GM12864 (cell line): ENCODE data around the gene PGS1.
"Not testable (repeated sequence)": the region's sequence is repeated elsewhere in the genome, so short reads cannot be mapped to it uniquely, and the experiment has no call there.

Source experiments
- DNase-seq: peaks from one replicate; pipeline ENCODE4 v3.0.0-alpha.2; 2011; ENCODE audit warnings: low read depth
- H3K4me3 ChIP-seq: 2 replicates; pipeline ENCODE4 v1.5.1; 2011; ENCODE audit warnings: mild to moderate bottlenecking, low read depth, low read length, control low read depth
- CTCF ChIP-seq: IDR thresholded peaks from 2 replicates; pipeline ENCODE4 v1.5.1; 2011; ENCODE audit warnings: low read depth, mild to moderate bottlenecking, moderate library complexity, low read length, control low read depth, inconsistent platforms; ENCODE audit errors: missing control alignments

The PGS1 gene

GRCh38 chr17:78459696-78460095 lies 81.2 kb downstream of the PGS1 start:
- no peak for TF ChIP-seq CTCF
- DNase-seq = no peak
- no peak overlapping the region for H3K4me3 ChIP-seq

- TF ChIP-seq CTCF = no peak
- no peak for DNase-seq
- no peak overlapping the region for H3K4me3 ChIP-seq
Observed at GRCh38 chr17:78460176-78460675, 81.8 kb downstream of the PGS1 start.

- H3K4me3 ChIP-seq = no peak overlapping the region
- no peak for DNase-seq
- no peak for TF ChIP-seq CTCF
Observed at GRCh38 chr17:78460951-78461798, 82.7 kb downstream of the PGS1 start.

GRCh38 chr17:78461799-78462053 lies 83.3 kb downstream of the PGS1 start:
- no peak for DNase-seq
- no peak for TF ChIP-seq CTCF
- no peak overlapping the region for H3K4me3 ChIP-seq

- DNase-seq = no peak
- TF ChIP-seq CTCF = no peak
- no peak overlapping the region for H3K4me3 ChIP-seq
Observed at GRCh38 chr17:78462148-78462547, 83.7 kb downstream of the PGS1 start.

- DNase-seq, H3K4me3 ChIP-seq: not testable (repeated sequence)
Observed at GRCh38 chr17:78466109-78466785, 87.8 kb downstream of the PGS1 start.

- TF ChIP-seq CTCF = no peak
- no peak overlapping the region for H3K4me3 ChIP-seq
- DNase-seq = no peak
Observed at GRCh38 chr17:78466786-78467715, 88.6 kb downstream of the PGS1 start.
